ENCODE measurements around the gene THRB.

Gene THRB

DNA sequence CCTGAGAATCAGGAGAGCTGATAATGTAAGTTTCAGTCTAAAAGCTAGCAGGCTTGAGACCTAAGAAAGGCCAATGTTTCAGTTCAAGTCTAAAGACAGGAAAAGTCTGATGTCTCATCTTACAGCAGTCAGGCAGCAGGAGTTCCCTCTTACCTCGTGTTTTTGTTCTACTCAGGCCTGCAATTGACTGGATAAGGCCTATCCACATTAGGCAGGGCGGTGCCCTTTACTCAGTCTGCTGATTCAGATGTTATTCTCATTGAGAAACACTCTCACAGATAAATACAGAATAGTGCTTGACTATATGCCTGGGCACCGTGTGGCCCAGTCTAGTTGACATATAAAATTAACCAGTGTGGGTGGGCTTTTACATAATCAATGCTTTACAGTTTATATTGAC is 427.2 kb downstream of the THRB start:
- DNase-seq: no peak

All from NCI-H2081 (cell line).